Activated CD4-positive, alpha-beta memory T cell treated with anti-CD3 and anti-CD28 coated beads for 36 hours (primary cell): ENCODE results near the gene AHDC1. TPM values are rescaled to one million over a fixed set of nuclear protein-coding genes. Genes with fewer than 3 reads are reported as not detected.
A peak's percentile ranks its signal among the peaks of the same experiment; 100 is the strongest.

Source experiments
- CTCF ChIA-PET: fragments of 350-600 bp; sonication (Branson Sonifier 250); formaldehyde crosslinking; loops from one replicate; lab custom pipeline; 2021; ENCODE audit warnings: antibody characterized with exemption, inconsistent platforms; lab: Charles Lee
- POLR2A ChIA-PET: fragments of 350-600 bp; sonication (Branson Sonifier 250); formaldehyde crosslinking; loops from one replicate; lab custom pipeline; 2021; ENCODE audit warnings: antibody characterized with exemption; lab: Charles Lee
- DNase-seq: peaks from one replicate; pipeline ENCODE4 v3.0.0-alpha.2; 2020
- H3K27ac Mint-ChIP-seq: one replicate; pipeline ENCODE4 v1.8.0; 2021; ENCODE audit warnings: mixed read lengths
- H3K27me3 Mint-ChIP-seq: one replicate; pipeline ENCODE4 v1.8.0; 2021; ENCODE audit warnings: mixed read lengths
- H3K36me3 Mint-ChIP-seq: one replicate; pipeline ENCODE4 v1.8.0; 2021; ENCODE audit warnings: mixed read lengths
- H3K4me1 Mint-ChIP-seq: one replicate; pipeline ENCODE4 v1.8.0; 2021; ENCODE audit warnings: low read depth, mixed read lengths
- H3K4me3 Mint-ChIP-seq: one replicate; pipeline ENCODE4 v1.8.0; 2021; ENCODE audit warnings: mild to moderate bottlenecking, mixed read lengths
- H3K9me3 Mint-ChIP-seq: one replicate; pipeline ENCODE4 v1.8.0; 2021; ENCODE audit warnings: mixed read lengths
- intact Hi-C: fragments of 100-400 bp; cut with micrococcal nuclease; formaldehyde crosslinking; loops from one replicate; pipeline ENCODE4 v1.15.1; 2023
- total RNA-seq, 2 experiments: library from RNA; stranded (reverse); gene quantifications; one replicate each; pipeline ENCODE4 v1.2.3, GENCODE V29; 2021

Gene AHDC1
- total RNA-seq, 2 experiments from 2014 or later, result 8.3 to 12.1 TPM

DNA sequence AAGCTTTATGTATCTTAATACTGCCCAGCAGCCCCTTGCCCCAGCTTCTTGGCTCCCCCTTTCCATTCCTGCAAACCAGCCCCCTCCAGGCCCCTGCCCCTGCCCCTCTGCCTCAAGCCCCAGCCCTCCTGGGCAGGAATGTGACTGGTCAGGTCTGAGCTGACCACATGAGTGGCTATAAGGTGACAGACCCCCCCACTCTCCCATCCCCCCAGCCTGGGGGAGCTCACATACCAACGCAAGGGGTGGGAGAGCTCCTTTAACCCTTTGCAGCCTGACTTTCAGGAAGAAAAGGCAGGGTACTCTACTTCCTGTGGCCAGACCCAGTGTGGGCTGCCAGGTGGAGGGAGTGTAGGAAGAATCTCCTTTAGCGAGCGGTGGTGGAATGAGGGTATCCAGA, 33.2 kb downstream of the AHDC1 start:
- Mint-ChIP-seq H3K9me3 (no peaks in the 10 kb centered on the region), H3K4me1 (peaks cover 12% of the 10 kb centered on the region), H3K4me3 (no peak overlapping the region), H3K27ac (no peak overlapping the region), H3K36me3 (no peaks in the 10 kb centered on the region), H3K27me3 (no peaks in the 10 kb centered on the region)
- ChIA-PET CTCF (interaction anchor here (1.3 to 8.2 kb wide), 4 partner anchors 13 to 36 kb away, joined by 4 to 102 read pairs (median 30); partner anchors contain the start of gene AHDC1), POLR2A (no interaction called here)
- no peak for DNase-seq
- intact Hi-C loops, result no loop called here

GRCh38 chr1:27570356-27570755, 33.6 kb downstream of the AHDC1 start:
- DNase-seq, result no peak
- peaks cover 12% of the 10 kb centered on the region for H3K4me1 Mint-ChIP-seq
- intact Hi-C loops, result no loop called here
- POLR2A ChIA-PET, result interaction anchor here (0.8 kb wide), 1 partner anchor 93 kb away, joined by 3 read pairs; no protein-coding TSS in a partner anchor
- H3K27me3 Mint-ChIP-seq, result no peaks in the 10 kb centered on the region
- no peak overlapping the region for H3K4me3 Mint-ChIP-seq
- no peaks in the 10 kb centered on the region for H3K9me3 Mint-ChIP-seq
- H3K27ac Mint-ChIP-seq, result no peak overlapping the region
- CTCF ChIA-PET, result interaction anchor here (1.3 to 8.2 kb wide), 6 partner anchors 12 to 36 kb away, joined by 3 to 102 read pairs (median 6); partner anchors contain the start of gene AHDC1
- H3K36me3 Mint-ChIP-seq, result no peaks in the 10 kb centered on the region

DNA sequence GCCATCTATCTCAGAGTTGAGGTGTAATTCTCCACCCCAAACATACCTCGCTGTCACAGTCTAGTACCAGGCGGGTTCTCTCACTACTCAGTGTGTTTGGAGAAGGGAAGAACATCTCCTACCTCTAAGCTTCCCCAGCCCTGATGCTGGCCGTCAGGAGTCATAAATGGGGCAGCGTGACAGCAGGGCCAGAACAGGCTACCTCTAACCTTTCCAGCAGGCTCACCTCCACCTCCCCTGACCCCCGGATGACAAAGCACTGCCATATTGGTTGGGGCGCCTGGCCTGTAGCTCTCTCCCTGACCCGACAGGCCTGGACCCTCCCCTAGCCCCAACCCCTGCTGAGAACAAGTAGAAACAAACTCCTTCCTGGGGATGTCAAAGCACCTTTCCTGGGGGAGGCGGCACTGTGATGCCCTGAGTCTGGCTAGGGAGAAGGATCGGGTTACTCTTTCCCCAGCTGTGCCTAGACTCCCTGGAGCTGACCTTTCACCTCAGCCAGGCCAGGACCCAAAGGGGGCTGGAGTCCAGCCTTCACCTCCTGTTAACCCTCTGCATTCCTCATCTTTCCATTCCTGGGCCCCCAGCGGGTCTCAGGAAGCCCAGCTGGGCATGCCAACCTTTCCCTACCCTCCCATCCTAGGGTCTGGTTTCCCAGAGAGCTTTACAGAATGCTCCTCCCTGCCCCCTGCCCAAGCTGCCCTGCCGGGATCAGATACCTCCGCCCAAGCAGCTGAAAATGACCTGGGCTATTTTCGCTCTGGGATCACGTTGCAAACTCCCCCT, 34.2 kb downstream of the AHDC1 start:
- H3K27ac Mint-ChIP-seq, result peak overlapping the region; percentile 9
- H3K4me1 Mint-ChIP-seq, result peaks cover 12% of the 10 kb centered on the region
- intact Hi-C loops, result loop anchor here (2.0 kb wide), 1 partner anchor 33 kb away; no protein-coding TSS in a partner anchor
- peak overlapping the region; percentile 34 for H3K4me3 Mint-ChIP-seq
- no peaks in the 10 kb centered on the region for H3K36me3 Mint-ChIP-seq
- CTCF ChIA-PET, result interaction anchor here (0.6 to 8.2 kb wide), 11 partner anchors 8 to 273 kb away, joined by 3 to 102 read pairs (median 6); partner anchors contain the start of gene AHDC1
- POLR2A ChIA-PET, result interaction anchor here (0.8 to 1.8 kb wide), 2 partner anchors 34 to 93 kb away, joined by 3 to 5 read pairs; partner anchors contain the start of gene AHDC1
- DNase-seq, result no peak
- H3K27me3 Mint-ChIP-seq, result no peaks in the 10 kb centered on the region
- no peaks in the 10 kb centered on the region for H3K9me3 Mint-ChIP-seq

DNA sequence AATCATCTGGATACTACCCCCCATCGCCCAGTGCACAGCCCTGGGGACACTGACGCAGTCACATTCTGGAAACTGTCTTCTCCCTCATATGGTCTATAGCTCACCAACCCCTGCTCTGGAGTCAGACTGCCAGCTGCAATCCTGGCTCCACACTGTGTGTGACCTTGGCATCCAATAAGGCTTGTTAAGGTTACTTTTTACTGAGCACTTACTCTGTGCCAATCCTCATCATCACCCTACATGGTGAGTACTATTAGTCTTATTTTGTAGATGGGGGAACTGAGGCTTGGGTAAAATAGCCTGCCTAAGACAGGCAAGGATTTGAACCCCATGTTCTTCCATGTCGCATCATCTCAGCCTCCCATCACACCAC, 34.9 kb downstream of the AHDC1 start:
- ChIA-PET POLR2A (interaction anchor here (0.9 to 1.8 kb wide), 4 partner anchors 12 to 94 kb away, joined by 3 to 5 read pairs (median 4); partner anchors contain the start of gene AHDC1), CTCF (interaction anchor here (0.7 to 8.2 kb wide), 15 partner anchors 9 to 273 kb away, joined by 3 to 102 read pairs (median 6); partner anchors contain the start of gene AHDC1)
- no peaks in the 10 kb centered on the region for H3K27me3 Mint-ChIP-seq
- peak overlapping the region; percentile 34 for H3K4me3 Mint-ChIP-seq
- H3K36me3 Mint-ChIP-seq, result no peaks in the 10 kb centered on the region
- intact Hi-C loops, result loop anchor here (2.0 kb wide), 1 partner anchor 34 kb away; no protein-coding TSS in a partner anchor
- H3K9me3 Mint-ChIP-seq, result no peaks in the 10 kb centered on the region
- peak overlapping the region; percentile 9 for H3K27ac Mint-ChIP-seq
- no peak for DNase-seq
- H3K4me1 Mint-ChIP-seq, result peaks cover 12% of the 10 kb centered on the region

GRCh38 chr1:27568300-27569087, 35.5 kb downstream of the AHDC1 start:
- peak; percentile 96 for DNase-seq
- CTCF ChIA-PET, result interaction anchor here (0.6 to 8.2 kb wide), 20 partner anchors 8 to 272 kb away, joined by 3 to 102 read pairs (median 4); partner anchors contain the start of genes AHDC1 and FAM76A
- Mint-ChIP-seq H3K4me3 (peak overlapping the region; percentile 40), H3K36me3 (no peaks in the 10 kb centered on the region), H3K4me1 (peaks cover 12% of the 10 kb centered on the region), H3K9me3 (no peaks in the 10 kb centered on the region), H3K27ac (no peak overlapping the region), H3K27me3 (no peaks in the 10 kb centered on the region)
- POLR2A ChIA-PET, result interaction anchor here (0.9 to 1.8 kb wide), 5 partner anchors 12 to 94 kb away, joined by 3 to 7 read pairs (median 4); partner anchors contain the start of gene AHDC1
- intact Hi-C loops, result loop anchor here (1.0 to 2.0 kb wide), 2 partner anchors 34 to 95 kb away; no protein-coding TSS in a partner anchor

GRCh38 chr1:27567971-27568299, 36.0 kb downstream of the AHDC1 start:
- Mint-ChIP-seq H3K4me1 (peaks cover 12% of the 10 kb centered on the region), H3K27ac (no peak overlapping the region), H3K36me3 (no peaks in the 10 kb centered on the region), H3K9me3 (no peaks in the 10 kb centered on the region), H3K4me3 (peak overlapping the region; percentile 40), H3K27me3 (no peaks in the 10 kb centered on the region)
- no peak for DNase-seq
- ChIA-PET POLR2A (interaction anchor here (1.1 to 1.8 kb wide), 4 partner anchors 11 to 36 kb away, joined by 3 to 7 read pairs (median 4); partner anchors contain the start of gene AHDC1), CTCF (interaction anchor here (0.6 to 8.2 kb wide), 10 partner anchors 8 to 158 kb away, joined by 3 to 102 read pairs (median 6); partner anchors contain the start of genes AHDC1 and FAM76A)
- intact Hi-C loops, result loop anchor here (1.0 to 2.0 kb wide), 2 partner anchors 35 to 95 kb away; no protein-coding TSS in a partner anchor

DNA sequence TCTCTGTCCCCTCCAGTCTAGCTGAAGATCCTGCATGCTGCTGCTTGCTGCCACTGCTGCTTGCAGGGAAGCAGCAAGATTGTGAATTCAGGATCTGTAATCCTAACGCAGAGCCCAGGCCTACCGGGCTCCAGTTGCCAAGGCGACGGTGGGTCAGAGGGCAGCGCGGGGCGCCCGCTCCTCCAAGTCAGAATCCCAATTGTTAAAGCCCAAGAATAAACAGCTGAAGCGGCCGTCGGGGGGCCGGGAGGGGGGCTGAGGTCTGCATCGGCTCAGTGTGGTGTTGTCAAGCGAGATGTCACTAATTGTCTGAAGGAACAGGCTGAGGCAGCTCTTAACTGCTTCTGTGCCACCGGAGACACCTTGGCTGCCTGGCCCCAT, 36.8 kb downstream of the AHDC1 start:
- H3K27ac Mint-ChIP-seq, result no peak overlapping the region
- H3K4me3 Mint-ChIP-seq, result no peak overlapping the region
- peaks cover 12% of the 10 kb centered on the region for H3K4me1 Mint-ChIP-seq
- ChIA-PET CTCF (interaction anchor here (0.6 to 8.2 kb wide), 6 partner anchors 9 to 235 kb away, joined by 3 to 102 read pairs (median 6); partner anchors contain the start of gene AHDC1), POLR2A (interaction anchor here (1.1 kb wide), 1 partner anchor 11 kb away, joined by 3 read pairs; no protein-coding TSS in a partner anchor)
- DNase-seq, result no peak
- H3K9me3 Mint-ChIP-seq, result no peaks in the 10 kb centered on the region
- no peaks in the 10 kb centered on the region for H3K36me3 Mint-ChIP-seq
- intact Hi-C loops, result no loop called here
- H3K27me3 Mint-ChIP-seq, result no peaks in the 10 kb centered on the region

DNA sequence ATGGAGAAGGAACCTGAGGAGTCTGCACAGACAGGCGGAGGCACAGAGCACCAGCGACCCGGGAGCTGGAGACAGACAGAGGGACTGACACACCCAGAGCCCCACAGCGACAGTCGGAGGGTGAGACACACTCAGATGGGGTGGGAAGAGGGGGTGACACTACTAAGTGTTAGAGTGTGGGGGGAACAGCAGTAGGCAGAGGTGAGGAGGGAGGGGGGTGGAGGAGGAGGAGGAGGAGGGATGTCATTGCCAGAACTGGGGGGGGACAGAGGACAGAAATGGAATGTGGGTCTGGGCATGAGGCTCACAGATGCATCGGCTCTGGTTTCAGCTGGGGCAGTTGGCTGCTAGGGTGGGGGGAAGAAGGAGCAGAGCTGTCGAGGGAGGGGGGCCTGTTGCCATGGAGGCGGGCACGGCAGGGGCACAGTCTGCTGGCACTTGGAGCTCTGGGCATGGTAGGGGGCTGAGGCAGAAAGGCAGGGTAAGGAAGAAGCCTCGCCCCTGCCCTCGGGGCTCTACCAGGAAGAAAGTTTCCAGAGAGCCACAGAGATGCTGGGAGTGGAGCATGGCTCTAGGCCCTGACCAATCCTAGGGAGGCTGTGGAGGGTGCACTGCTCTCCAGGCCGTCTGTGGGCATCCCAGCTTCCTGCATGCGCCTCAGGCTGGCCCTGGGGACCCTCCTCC, 37.3 kb downstream of the AHDC1 start:
- H3K4me1 Mint-ChIP-seq, result peaks cover 12% of the 10 kb centered on the region
- ChIA-PET POLR2A (no interaction called here), CTCF (interaction anchor here (0.8 to 8.2 kb wide), 3 partner anchors 10 to 150 kb away, joined by 3 to 102 read pairs (median 56); partner anchors contain the start of gene AHDC1)
- H3K27ac Mint-ChIP-seq, result no peak overlapping the region
- intact Hi-C loops, result no loop called here
- no peaks in the 10 kb centered on the region for H3K36me3 Mint-ChIP-seq
- DNase-seq, result no peak
- no peaks in the 10 kb centered on the region for H3K27me3 Mint-ChIP-seq
- H3K4me3 Mint-ChIP-seq, result no peak overlapping the region
- H3K9me3 Mint-ChIP-seq, result no peaks in the 10 kb centered on the region

DNA sequence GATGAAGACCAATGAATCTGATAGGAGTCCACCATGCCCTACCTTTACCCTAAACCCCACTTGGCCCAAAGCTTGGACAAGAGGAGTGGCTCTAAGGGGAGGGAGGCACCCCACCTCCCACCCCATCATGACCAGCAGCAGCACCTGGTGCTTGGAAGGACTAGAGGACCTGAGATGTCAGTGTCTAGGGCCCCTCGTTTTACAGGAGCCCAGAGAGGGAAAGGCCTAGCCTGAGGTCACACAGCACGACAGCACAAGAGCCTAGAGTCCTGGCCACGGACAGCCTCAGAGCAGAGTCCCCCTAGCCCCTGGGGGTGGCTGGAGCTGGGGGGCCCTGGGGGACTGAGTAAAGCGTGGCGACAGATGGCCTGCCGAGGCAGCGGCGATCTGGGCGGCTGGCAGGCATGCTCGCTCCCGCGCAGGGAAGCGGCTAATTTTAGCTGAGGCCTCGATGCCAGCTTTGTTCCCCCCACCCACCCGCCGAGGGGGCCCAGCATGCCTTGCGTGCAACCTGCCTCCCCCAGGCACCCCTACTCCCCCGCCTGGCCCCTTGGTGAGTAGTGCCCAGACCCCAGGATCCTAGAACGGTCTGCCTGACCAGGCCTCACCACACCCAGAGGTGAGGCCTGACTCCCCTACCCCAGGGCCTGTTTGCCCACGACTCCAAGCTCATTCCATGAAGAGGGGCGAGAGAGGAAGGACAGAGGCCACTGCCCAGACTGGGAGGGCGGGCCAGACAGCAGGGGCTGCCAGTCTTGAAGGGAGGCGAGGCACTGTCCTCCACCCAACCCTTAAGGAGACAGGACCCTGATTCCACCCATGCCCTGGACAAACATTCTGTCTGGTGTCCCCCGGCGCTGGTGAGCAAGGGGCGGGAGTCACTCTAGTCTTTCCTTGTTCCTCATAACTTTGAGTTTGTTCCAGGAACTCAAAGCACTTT, 39.0 kb downstream of the AHDC1 start:
- ChIA-PET POLR2A (no interaction called here), CTCF (interaction anchor here (0.6 to 8.2 kb wide), 3 partner anchors 9 to 136 kb away, joined by 3 to 102 read pairs (median 3); no protein-coding TSS in a partner anchor)
- no peak overlapping the region for H3K27ac Mint-ChIP-seq
- H3K4me3 Mint-ChIP-seq, result no peak overlapping the region
- peaks cover 12% of the 10 kb centered on the region for H3K4me1 Mint-ChIP-seq
- no peaks in the 10 kb centered on the region for H3K27me3 Mint-ChIP-seq
- no peaks in the 10 kb centered on the region for H3K9me3 Mint-ChIP-seq
- H3K36me3 Mint-ChIP-seq, result no peaks in the 10 kb centered on the region
- DNase-seq, result no peak
- intact Hi-C loops, result no loop called here
